GM23248 (cell line): ENCODE data around the gene NDUFS7. TPM values are rescaled to one million over a fixed set of nuclear protein-coding genes. Genes with fewer than 3 reads are reported as not detected.

Experiments
- DNase-seq: peaks from one replicate; pipeline ENCODE4 v3.0.0-alpha.2; 2015
- H2AFZ ChIP-seq: fragments of 200-600 bp; sonication (generic); 2 replicates; pipeline ENCODE4 v1.6.1; 2016; ENCODE audit warnings: antibody characterized with exemption
- H3F3A ChIP-seq: fragments of 200-600 bp; sonication (generic); 2 replicates; pipeline ENCODE4 v1.6.1; 2016; ENCODE audit warnings: mild to moderate bottlenecking, antibody characterized with exemption, mixed run types; ENCODE audit not compliant: insufficient read depth
- H3K27ac ChIP-seq: fragments of 200-600 bp; sonication (generic); 2 replicates; pipeline ENCODE4 v1.5.1; 2016; ENCODE audit warnings: mild to moderate bottlenecking
- H3K27me3 ChIP-seq: fragments of 200-600 bp; sonication (generic); replicated peaks from 2 replicates; pipeline ENCODE4 v1.6.1; 2016; ENCODE audit warnings: mild to moderate bottlenecking; ENCODE audit not compliant: insufficient read depth
- H3K36me3 ChIP-seq: fragments of 200-600 bp; sonication (generic); 2 replicates; pipeline ENCODE4 v1.6.1; 2016; ENCODE audit warnings: low read depth, mild to moderate bottlenecking
- H3K4me1 ChIP-seq: fragments of 200-600 bp; sonication (generic); 2 replicates; pipeline ENCODE4 v1.6.1; 2016; ENCODE audit warnings: mild to moderate bottlenecking; ENCODE audit not compliant: insufficient read depth
- H3K4me2 ChIP-seq: fragments of 200-600 bp; sonication (generic); one replicate; pipeline ENCODE4 v1.6.1; 2016; ENCODE audit warnings: mild to moderate bottlenecking; ENCODE audit not compliant: unreplicated experiment
- H3K4me3 ChIP-seq: fragments of 200-600 bp; sonication (generic); 2 replicates; pipeline ENCODE4 v1.5.1; 2016; ENCODE audit warnings: mild to moderate bottlenecking
- H3K79me2 ChIP-seq: fragments of 200-600 bp; sonication (generic); 2 replicates; pipeline ENCODE4 v1.6.1; 2016; ENCODE audit warnings: mild to moderate bottlenecking; ENCODE audit not compliant: insufficient read depth
- H3K9ac ChIP-seq: fragments of 200-600 bp; sonication (generic); 2 replicates; pipeline ENCODE4 v1.6.1; 2016; ENCODE audit warnings: mild to moderate bottlenecking
- H3K9me2 ChIP-seq: fragments of 200-600 bp; sonication (generic); 2 replicates; pipeline ENCODE4 v1.6.1; 2016; ENCODE audit warnings: mixed run types, mild to moderate bottlenecking, moderate library complexity; ENCODE audit not compliant: insufficient read depth
- H3K9me3 ChIP-seq: fragments of 200-600 bp; sonication (generic); one replicate; pipeline ENCODE4 v1.6.1; 2017; ENCODE audit warnings: low read depth
- H4K20me1 ChIP-seq: fragments of 200-600 bp; sonication (generic); 2 replicates; pipeline ENCODE4 v1.6.0; 2016; ENCODE audit not compliant: insufficient read depth
- EZH2 ChIP-seq: fragments of 200-600 bp; sonication (generic); IDR thresholded peaks from 2 replicates; pipeline ENCODE4 v1.6.1; 2018; ENCODE audit warnings: antibody characterized with exemption, mild to moderate bottlenecking; ENCODE audit not compliant: insufficient read depth, poor library complexity, severe bottlenecking
- EZH2phosphoT487 ChIP-seq: fragments of 200-600 bp; sonication (generic); IDR thresholded peaks from 2 replicates; pipeline ENCODE4 v1.6.1; 2018; ENCODE audit warnings: antibody characterized with exemption, moderate library complexity, mild to moderate bottlenecking, low read depth; ENCODE audit not compliant: insufficient read depth
- WGBS, 2 experiments: methylation state at CpG; one replicate each; pipeline ENCODE4 v1.1.6; 2015 to 2017; ENCODE audit warnings: low lambda C conversion rate in 2 of 2, low coverage in 1 of 2; ENCODE audit errors: missing lambda C conversion rate in 2 of 2; 5-methylcytosine and 5-hydroxymethylcytosine counted together
- in situ Hi-C: fragments of 300-500 bp; cut with MboI; formaldehyde crosslinking; loops from 2 replicates; pipeline ENCODE4 v1.15.0; 2020
- polyA plus RNA-seq: library from polyadenylated mRNA; unstranded; fragments of >200 nt; fragmentation: Nextera tagmentation; extraction: Ambion mirVana; gene quantifications from 2 replicates; pipeline ENCODE4 v1.2.1, GENCODE V29; 2016
- total RNA-seq: library from RNA; depleted of rRNA; stranded (reverse); fragments of >200 nt; shearing (Covaris generic); gene quantifications from 2 replicates; pipeline ENCODE4 v1.2.3, GENCODE V29; 2014

NDUFS7 gene
- total and polyA plus RNA-seq, 2 experiments from 2014 or later = 67.1 to 173 TPM

GRCh38 chr19:1402411-1403070 lies 18.8 kb downstream of the NDUFS7 start:
- 68 to 73% methylated on average over 25 of the region's 25 CpGs for WGBS, 2 experiments
- Histone ChIP-seq H3F3A (no peaks in the 10 kb centered on the region), H3K9me3 (no peaks in the 10 kb centered on the region), H3K27me3 (no peaks in the 10 kb centered on the region), H4K20me1 (no peaks in the 10 kb centered on the region), H2AFZ (0 out of 2 replicates have a peak overlapping the region, but pooled peaks have one; percentile 13), H3K9ac (no peak overlapping the region), H3K79me2 (no peaks in the 10 kb centered on the region), H3K27ac (no peak overlapping the region), H3K4me1 (0 out of 2 replicates have a peak, but pooled peaks cover 3% of the 10 kb centered on the region), H3K4me3 (no peak overlapping the region), H3K4me2 (no peak overlapping the region), H3K36me3 (no peaks in the 10 kb centered on the region), H3K9me2 (no peaks in the 10 kb centered on the region)
- TF ChIP-seq EZH2 (no peak), EZH2phosphoT487 (no peak)
- in situ Hi-C loops = no loop called here
- DNase-seq = no peak

- no peaks in the 10 kb centered on the region for H3K9me2 ChIP-seq
- H3K4me2 ChIP-seq = peak overlapping the region; percentile 73
- peak overlapping the region; percentile 78 for H3K9ac ChIP-seq
- no peaks in the 10 kb centered on the region for H4K20me1 ChIP-seq
- 1 to 2% methylated on average over 49 to 69 of the region's 72 CpGs for WGBS, 2 experiments
- H2AFZ ChIP-seq = peak overlapping the region; percentile 87
- no peak for TF ChIP-seq EZH2phosphoT487
- TF ChIP-seq EZH2 = no peak
- no peaks in the 10 kb centered on the region for H3K9me3 ChIP-seq
- no peaks in the 10 kb centered on the region for H3K27me3 ChIP-seq
- in situ Hi-C loops = no loop called here
- peak; percentile 99 for DNase-seq
- peaks cover 41% of the 10 kb centered on the region for H3K79me2 ChIP-seq
- no peaks in the 10 kb centered on the region for H3K36me3 ChIP-seq
- H3K27ac ChIP-seq = peak overlapping the region; percentile 61
- peak overlapping the region; percentile 79 for H3K4me3 ChIP-seq
- peaks cover 20% of the 10 kb centered on the region for H3K4me1 ChIP-seq
- 0 out of 2 replicates have a peak, but pooled peaks cover 4% of the 10 kb centered on the region for H3F3A ChIP-seq
Measured at GRCh38 chr19:1406774-1407527, 23.2 kb downstream of the NDUFS7 start.

GRCh38 chr19:1407528-1408299 lies 24.0 kb downstream of the NDUFS7 start, which contains the start of gene DAZAP1:
Gene DAZAP1 (plus strand): TSS chr19:1407586. CDS start chr19:1407774, 188 bp downstream.
- Histone ChIP-seq H3K4me1 (peaks cover 23% of the 10 kb centered on the region), H3K9me3 (no peaks in the 10 kb centered on the region), H3K9me2 (no peaks in the 10 kb centered on the region), H3K9ac (peak within 1 kb of the TSS; percentile 97), H3K27ac (peak within 1 kb of the TSS; percentile 92), H3K36me3 (no peaks in the 10 kb centered on the region), H3F3A (0 out of 2 replicates have a peak, but pooled peaks cover 4% of the 10 kb centered on the region), H3K27me3 (no peaks in the 10 kb centered on the region), H3K4me3 (peak within 1 kb of the TSS; percentile 79), H2AFZ (peak within 1 kb of the TSS; percentile 87), H3K79me2 (peaks cover 49% of the 10 kb centered on the region), H3K4me2 (peak within 1 kb of the TSS; percentile 84), H4K20me1 (no peaks in the 10 kb centered on the region)
- TF ChIP-seq EZH2 (no peak), EZH2phosphoT487 (no peak)
- peak; percentile 46 for DNase-seq
- in situ Hi-C loops = no loop called here
- 0 to 3% methylated on average over 27 to 39 of the region's 121 CpGs for WGBS, 2 experiments
